K562 (cell line): Measurements from ENCODE around the gene ZBTB16. TPM values are rescaled to one million over a fixed set of nuclear protein-coding genes. Genes with fewer than 3 reads are reported as not detected.

Experiments
- ATAC-seq: fragments of 200-7000 bp; cut with Tn5 transposase; 3 replicates; pipeline ENCODE4 v1.9.1; 2020; ENCODE audit warnings: moderate library complexity
- BruUV-seq: library from RNA; stranded (reverse); fragments of 400-500 nt; replicated peaks from 2 replicates; lab custom pipeline; 2021; lab: Mats Ljungman, UMichigan
- CTCF ChIA-PET: fragments of 300-600 bp; formaldehyde crosslinking; extraction: SDS; loops from one replicate; lab custom pipeline; 2021; ENCODE audit warnings: low intra/inter-chr PET ratio; lab: Yijun Ruan, JAX
- POLR2A ChIA-PET: fragments of 300-600, 350-650 bp; sonication (Branson Sonifier 250); formaldehyde crosslinking; extraction: SDS; loops from one replicate; lab custom pipeline; 2021; ENCODE audit warnings: antibody characterized with exemption, inconsistent platforms; lab: Yijun Ruan, JAX
- DNase-seq, 4 experiments: peaks; one replicate each; pipeline versions ENCODE4 v3.0.0 to v3.0.0-alpha.2; 2011 to 2018; ENCODE audit warnings: low spot score in 3 of 4, mixed read lengths in 3 of 4; ENCODE audit errors: extremely low read depth in 1 of 4
- FAIRE-seq: peaks from 2 replicates; lab custom pipeline; 2011; peaks lifted over from hg19 to GRCh38; lab: Jason Lieb, UNC
- H2AFZ ChIP-seq: 2 replicates; pipeline ENCODE4 v1.6.0; 2011; ENCODE audit warnings: low read depth, low read length, control low read depth, inconsistent platforms
- H3K27ac ChIP-seq: fragments of 200-600 bp; 3 replicates; pipeline ENCODE4 v1.8.0; 2011; ENCODE audit warnings: low read depth, mild to moderate bottlenecking, control low read depth, inconsistent platforms, low read length, moderate library complexity, mixed read lengths; ENCODE audit errors: extremely low read depth
- H3K27me3 ChIP-seq, 2 experiments: fragments of 300-600 bp in 1 of 2; 2 replicates in 1 of 2; 3 replicates in 1 of 2; pipeline versions ENCODE4 v1.6.0 to v1.8.0; 2011; ENCODE audit warnings: inconsistent platforms in 2 of 2, low read length in 2 of 2, mild to moderate bottlenecking in 1 of 2, mixed read lengths in 1 of 2, moderate library complexity in 1 of 2; ENCODE audit not compliant: control insufficient read depth in 2 of 2, insufficient read depth in 2 of 2
- H3K36me3 ChIP-seq: fragments of 300-600 bp; 3 replicates; pipeline ENCODE4 v1.8.0; 2011; ENCODE audit warnings: mild to moderate bottlenecking, low read length, inconsistent platforms; ENCODE audit not compliant: control insufficient read depth, insufficient read depth
- H3K4me1 ChIP-seq, 2 experiments: fragments of 200-600 bp in 1 of 2; replicated peaks in 1 of 2; 2 replicates in 1 of 2; 3 replicates in 1 of 2; pipeline versions ENCODE4 v1.5.1 to v1.8.0; 2011; ENCODE audit warnings: inconsistent platforms in 2 of 2, low read length in 2 of 2, mild to moderate bottlenecking in 1 of 2, mixed read lengths in 1 of 2, moderate library complexity in 1 of 2; ENCODE audit not compliant: control insufficient read depth in 2 of 2, insufficient read depth in 2 of 2
- H3K4me2 ChIP-seq: 2 replicates; pipeline ENCODE4 v1.6.1; 2011; ENCODE audit warnings: low read length, control low read depth, inconsistent platforms, mixed read lengths; ENCODE audit not compliant: insufficient read depth
- H3K4me3 ChIP-seq: fragments of 200-600 bp; sonication (generic), shearing (Covaris generic); 2 replicates; pipeline ENCODE4 v1.5.1; 2016; ENCODE audit warnings: control low read depth, inconsistent platforms
- H3K79me2 ChIP-seq: fragments of 200-600 bp; 3 replicates; pipeline ENCODE4 v1.8.0; 2011; ENCODE audit warnings: low read length, inconsistent platforms; ENCODE audit not compliant: control insufficient read depth, insufficient read depth
- H3K9ac ChIP-seq, 2 experiments: 2 replicates each; pipeline versions ENCODE4 v1.6.0 to v1.6.1; 2011; ENCODE audit warnings: low read depth in 2 of 2, low read length in 2 of 2, control low read depth in 1 of 2, inconsistent platforms in 1 of 2, mild to moderate bottlenecking in 1 of 2, mixed read lengths in 1 of 2; ENCODE audit not compliant: insufficient read depth in 1 of 2
- H3K9me1 ChIP-seq: one replicate; pipeline ENCODE4 v1.6.0; 2011; ENCODE audit warnings: inconsistent platforms, mild to moderate bottlenecking, low read length, moderate library complexity; ENCODE audit not compliant: control insufficient read depth, insufficient read depth
- H3K9me3 ChIP-seq: replicated peaks from 2 replicates; pipeline ENCODE4 v1.5.1; 2011; ENCODE audit warnings: low read depth, low read length, inconsistent platforms; ENCODE audit not compliant: control insufficient read depth, insufficient read depth
- H4K20me1 ChIP-seq: replicated peaks from 2 replicates; pipeline ENCODE4 v1.6.1; 2011; ENCODE audit warnings: low read length, inconsistent platforms, mixed read lengths; ENCODE audit not compliant: control insufficient read depth, insufficient read depth
- ARID1B ChIP-seq: fragments of 450-650 bp; IDR thresholded peaks from 2 replicates; pipeline ENCODE4 v1.6.1; 2016; ENCODE audit warnings: antibody characterized with exemption, mild to moderate bottlenecking, inconsistent platforms
- CXXC5 ChIP-seq: fragments of 250-450 bp; sonication (Bioruptor Pico); IDR thresholded peaks from 2 replicates; pipeline ENCODE4 v1.8.0; 2022; ENCODE audit warnings: inconsistent platforms, mild to moderate bottlenecking, moderate library complexity
- DIDO1 ChIP-seq: fragments of 450-650 bp; IDR thresholded peaks from 2 replicates; pipeline ENCODE4 v1.6.1; 2016; ENCODE audit warnings: low read depth, missing biosample characterization, missing genetic modification characterization
- E2F6 ChIP-seq, 2 experiments: IDR thresholded peaks; 2 replicates each; pipeline ENCODE4 v1.6.1; 2011; ENCODE audit warnings: borderline replicate concordance in 1 of 2, control low read depth in 1 of 2, low read depth in 1 of 2, low read length in 1 of 2, mild to moderate bottlenecking in 1 of 2, mixed read lengths in 1 of 2, moderate library complexity in 1 of 2; ENCODE audit not compliant: insufficient read depth in 1 of 2, insufficient read length in 1 of 2, poor library complexity in 1 of 2, severe bottlenecking in 1 of 2; ENCODE audit errors: extremely low read depth in 1 of 2
- EHMT2 ChIP-seq: fragments of 450-650 bp; IDR thresholded peaks from 2 replicates; pipeline ENCODE4 v1.6.1; 2018; ENCODE audit warnings: antibody characterized with exemption
- HDGF ChIP-seq: fragments of 450-650 bp; IDR thresholded peaks from 2 replicates; pipeline ENCODE4 v1.6.1; 2016
- HMGXB4 ChIP-seq: sonication (generic); formaldehyde crosslinking; IDR thresholded peaks from 2 replicates; pipeline ENCODE4 v1.8.1; 2023; ENCODE audit warnings: mild to moderate bottlenecking, missing genetic modification reagents
- IRF1 ChIP-seq: sonication (generic); formaldehyde crosslinking; IDR thresholded peaks from 2 replicates; pipeline ENCODE4 v1.8.0; 2022; ENCODE audit warnings: missing genetic modification reagents, mild to moderate bottlenecking, borderline replicate concordance
- MCM3 ChIP-seq: fragments of 450-650 bp; IDR thresholded peaks from 2 replicates; pipeline ENCODE4 v1.6.1; 2016
- TEAD4 ChIP-seq, 2 experiments: sonication (generic) in 1 of 2; formaldehyde crosslinking in 1 of 2; IDR thresholded peaks; 2 replicates each; pipeline versions ENCODE4 v1.6.1 to v1.8.0; 2012 to 2022; ENCODE audit warnings: borderline replicate concordance in 1 of 2, inconsistent platforms in 1 of 2, low read length in 1 of 2, mild to moderate bottlenecking in 1 of 2, missing genetic modification reagents in 1 of 2
- ZBTB17 ChIP-seq: fragments of 450-650 bp; formaldehyde crosslinking; IDR thresholded peaks from 2 replicates; pipeline ENCODE4 v1.4.0; 2020; ENCODE audit warnings: mild to moderate bottlenecking
- ZMIZ1 ChIP-seq, 2 experiments: fragments of 150-350 bp in 1 of 2; IDR thresholded peaks; 2 replicates each; pipeline ENCODE4 v1.6.1; 2012 to 2016; ENCODE audit warnings: low read depth in 2 of 2, low read length in 2 of 2, mild to moderate bottlenecking in 1 of 2, moderate library complexity in 1 of 2
- ZNF57 ChIP-seq: fragments of 450-650 bp; formaldehyde crosslinking; IDR thresholded peaks from 2 replicates; pipeline ENCODE4 v1.4.0; 2020; ENCODE audit warnings: mild to moderate bottlenecking, moderate library complexity
- ZNF778 ChIP-seq: fragments of 450-650 bp; formaldehyde crosslinking; IDR thresholded peaks from 2 replicates; pipeline ENCODE4 v1.4.0; 2020; ENCODE audit warnings: mild to moderate bottlenecking, moderate library complexity
- WGBS: fragments of 100-300 bp; shearing (Covaris generic); methylation state at CpG from one replicate; pipeline ENCODE4 v1.1.6; 2016; ENCODE audit warnings: low coverage, mixed read lengths; ENCODE audit not compliant: insufficient coverage; ENCODE audit errors: missing lambda C conversion rate; 5-methylcytosine and 5-hydroxymethylcytosine counted together
- in situ Hi-C: fragments of 300-500 bp; cut with MboI; formaldehyde crosslinking; loops from 4 replicates; pipeline ENCODE4 v1.15.0; 2018; ENCODE audit warnings: inconsistent platforms, mixed read lengths
- intact Hi-C: fragments of 100-400 bp; cut with micrococcal nuclease; formaldehyde crosslinking; loops from 2 replicates; pipeline ENCODE4 v1.14.2; 2022
- polyA plus RNA-seq, 8 experiments: library from polyadenylated mRNA; depleted of rRNA in 4 of 8; stranded (reverse) in 5 of 8; unstranded in 3 of 8; fragments of >200 nt; fragmentation: Nextera tagmentation in 2 of 8; fragmentation: Illumina TruSeq in 1 of 8; extraction: Ambion mirVana in 2 of 8; extraction: Trizol in 1 of 8; gene quantifications; 2 replicates each; pipeline versions ENCODE4 v1.2.1 to v1.2.3, GENCODE V29; 2011 to 2014; ENCODE audit warnings: inconsistent platforms in 1 of 8, missing spikeins in 1 of 8
- total RNA-seq, 7 experiments: library from RNA; depleted of rRNA in 6 of 7; stranded (reverse); fragments of >200 nt in 6 of 7; fragmentation: Illumina TruSeq in 2 of 7; extraction: Trizol in 2 of 7; gene quantifications; 2 replicates each; pipeline versions ENCODE4 v1.2.1 to v1.2.3, GENCODE V29; 2011 to 2021; ENCODE audit warnings: low replicate concordance in 1 of 7

The ZBTB16 gene
- total and polyA plus RNA-seq, 9 of the 15 experiments (the other 6 are each of a cell fraction or from before 2014, with no cell fraction given): 0.06 to 0.40 (median 0.24) TPM; not detected in 4

GRCh38 chr11:114148013-114148382 lies 88.5 kb downstream of the ZBTB16 start:
- BruUV-seq: no TSS peak
- no peak overlapping the region for H2AFZ ChIP-seq
- H3K4me1 ChIP-seq: peaks cover 7 to 28% of the 10 kb centered on the region in 2 experiments
- intact Hi-C loops: loop anchor here (5.0 kb wide), 1 partner anchor 49 kb away; no protein-coding TSS in a partner anchor
- no peaks in the 10 kb centered on the region for H4K20me1 ChIP-seq
- no peaks in the 10 kb centered on the region for H3K9me3 ChIP-seq
- in situ Hi-C loops: no loop called here
- H3K79me2 ChIP-seq: no peaks in the 10 kb centered on the region
- H3K9me1 ChIP-seq: no peaks in the 10 kb centered on the region
- DNase-seq (peak; percentile 27 to 82 (median 52)), ATAC-seq (peak; percentile 85), FAIRE-seq (peak; percentile 95)
- peaks cover 10 to 15% of the 10 kb centered on the region in 2 experiments for H3K27me3 ChIP-seq
- no peak overlapping the region for H3K9ac ChIP-seq
- POLR2A ChIA-PET: interaction anchor here (1.1 kb wide), 1 partner anchor 14 kb away, joined by 5 read pairs; no protein-coding TSS in a partner anchor
- H3K4me3 ChIP-seq: no peak overlapping the region
- H3K36me3 ChIP-seq: no peaks in the 10 kb centered on the region
- 0% methylated on average over 5 of the region's 5 CpGs for WGBS
- peak overlapping the region; percentile 48; the same call in 1 of the 2 replicates for H3K4me2 ChIP-seq
- CTCF ChIA-PET: no interaction called here
- H3K27ac ChIP-seq: no peak overlapping the region; the same call in 2 of the 3 replicates
- TF ChIP-seq ZNF778 (CRISPR knock-in tag) (no peak), HMGXB4 (CRISPR knock-in tag) (no peak), ZBTB17 (CRISPR knock-in tag) (peak; percentile 12; the same call in 1 of the 2 replicates), TEAD4 (IDR thresholded peaks at IDR 0.05; ENCODE audit: low read length) (peak; percentile 80), TEAD4 (CRISPR knock-in tag; IDR thresholded peaks at IDR 0.05; ENCODE audit: borderline replicate concordance) (no peak), E2F6 (IDR thresholded peaks at IDR 0.05; ENCODE audit: borderline replicate concordance in 1 of 2, extremely low read depth in 1 of 2, insufficient read depth in 1 of 2, insufficient read length in 1 of 2, low read depth in 1 of 2, low read length in 1 of 2, poor library complexity in 1 of 2, severe bottlenecking in 1 of 2) (no peak), ZNF57 (CRISPR knock-in tag) (no peak), HDGF (no peak), CXXC5 (CRISPR knock-in tag) (peak; percentile 32; the same call in 1 of the 2 replicates), MCM3 (no peak), IRF1 (CRISPR knock-in tag) (no peak), ZMIZ1 (IDR thresholded peaks at IDR 0.05; ENCODE audit: low read depth in 2 of 2, low read length in 2 of 2) (no peak), DIDO1 (tag) (no peak), EHMT2 (peak; percentile 79; the same call in 1 of the 2 replicates), ARID1B (peak; percentile 76)
